Measurements from ENCODE around the gene SCRN2. TPM values are rescaled to one million over a fixed set of nuclear protein-coding genes. Genes with fewer than 3 reads are reported as not detected.

Gene SCRN2
- total RNA-seq, 1 donor from 2014 or later: 37.8 TPM

- DNase-seq (ENCODE audit: low read depth, low spot score): no peak
- no peak for TF ChIP-seq CTCF (conservative IDR thresholded peaks at IDR 0.05)
- Mint-ChIP-seq H3K9me3 (no peaks in the 10 kb centered on the region), H3K27ac (ENCODE audit: unreplicated experiment) (no peak overlapping the region), H3K4me1 (peaks cover 15% of the 10 kb centered on the region), H3K36me3 (ENCODE audit: low read depth) (no peaks in the 10 kb centered on the region), H3K4me3 (peak overlapping the region; percentile 31), H3K27me3 (ENCODE audit: low read depth) (peaks cover 98% of the 10 kb centered on the region)
Observed at GRCh38 chr17:47851764-47852112, 10.7 kb upstream of the SCRN2 start.

GRCh38 chr17:47850692-47851573 is 9.9 kb upstream of the SCRN2 start, which contains the start of gene SP6:
Gene SP6, minus strand, starts transcription at chr17:47851163. Its CDS starts 2,734 bp downstream, at chr17:47848429.
- no peak within 1 kb of the TSS for H3K27ac Mint-ChIP-seq (ENCODE audit: unreplicated experiment)
- no peaks in the 10 kb centered on the region for H3K9me3 Mint-ChIP-seq
- peaks cover 98% of the 10 kb centered on the region for H3K27me3 Mint-ChIP-seq (ENCODE audit: low read depth)
- H3K36me3 Mint-ChIP-seq (ENCODE audit: low read depth): no peaks in the 10 kb centered on the region
- peak within 1 kb of the TSS; percentile 58 for H3K4me3 Mint-ChIP-seq
- TF ChIP-seq CTCF (conservative IDR thresholded peaks at IDR 0.05): peak; percentile 25
- peaks cover 21% of the 10 kb centered on the region for H3K4me1 Mint-ChIP-seq
- peak; percentile 55 for DNase-seq (ENCODE audit: low read depth, low spot score)

GRCh38 chr17:47850373-47850691 is 9.3 kb upstream of the SCRN2 start:
- H3K4me1 Mint-ChIP-seq: peaks cover 21% of the 10 kb centered on the region

GRCh38 chr17:47848198-47848513 is 7.1 kb upstream of the SCRN2 start:
- Mint-ChIP-seq H3K9me3 (no peaks in the 10 kb centered on the region), H3K4me3 (peak overlapping the region; percentile 38), H3K27me3 (ENCODE audit: low read depth) (peaks cover 94% of the 10 kb centered on the region), H3K27ac (ENCODE audit: unreplicated experiment) (no peak overlapping the region), H3K36me3 (ENCODE audit: low read depth) (no peaks in the 10 kb centered on the region), H3K4me1 (peaks cover 23% of the 10 kb centered on the region)
- DNase-seq (ENCODE audit: low read depth, low spot score): no peak
- TF ChIP-seq CTCF (conservative IDR thresholded peaks at IDR 0.05): no peak

More at GRCh38 chr17:47850373-47850691, 9.3 kb upstream of the SCRN2 start:
- Mint-ChIP-seq H3K27ac (ENCODE audit: unreplicated experiment) (no peak overlapping the region), H3K4me3 (peak overlapping the region; percentile 58), H3K9me3 (no peaks in the 10 kb centered on the region), H3K27me3 (ENCODE audit: low read depth) (peaks cover 98% of the 10 kb centered on the region), H3K36me3 (ENCODE audit: low read depth) (no peaks in the 10 kb centered on the region)
- no peak for TF ChIP-seq CTCF (conservative IDR thresholded peaks at IDR 0.05)
- DNase-seq (ENCODE audit: low read depth, low spot score): no peak

GRCh38 chr17:47847341-47848197 is 6.5 kb upstream of the SCRN2 start:
- no peak overlapping the region for H3K27ac Mint-ChIP-seq (ENCODE audit: unreplicated experiment)
- H3K4me1 Mint-ChIP-seq: peaks cover 27% of the 10 kb centered on the region
- peak; percentile 39 for TF ChIP-seq CTCF (conservative IDR thresholded peaks at IDR 0.05)
- H3K4me3 Mint-ChIP-seq: no peak overlapping the region
- no peaks in the 10 kb centered on the region for H3K36me3 Mint-ChIP-seq (ENCODE audit: low read depth)
- H3K27me3 Mint-ChIP-seq (ENCODE audit: low read depth): peaks cover 92% of the 10 kb centered on the region
- no peak for DNase-seq (ENCODE audit: low read depth, low spot score)
- H3K9me3 Mint-ChIP-seq: no peaks in the 10 kb centered on the region
